Right lobe of liver (tissue), 4 donors: Measurements from ENCODE around the gene GLRX5.

Experiments
- CTCF ChIP-seq, 4 donors: fragments of 200-600 bp in 3 of 4; fragments of 450-650 bp in 1 of 4; IDR thresholded peaks; one replicate each; pipeline versions ENCODE4 v1.5.1 to v1.8.0; 2016 to 2022; ENCODE audit warnings: antibody characterized with exemption in 4 of 4, mild to moderate bottlenecking in 2 of 4
- POLR2A ChIP-seq: fragments of 450-650 bp; IDR thresholded peaks from one replicate; pipeline ENCODE4 v1.6.1; 2017; ENCODE audit warnings: antibody characterized with exemption, mild to moderate bottlenecking
- donor health status: DM: no; HTN: no; CAD: no.
- donor health status: DM: no; HTN: no; CAD: no.
- donor health status: DM: no; HTN: yes; CAD: no.

- TF ChIP-seq CTCF (IDR thresholded peaks at IDR 0.05) (no peak), POLR2A (no peak)
Observed at GRCh38 chr14:95516554-95517181, 18.2 kb upstream of the GLRX5 start, which contains the start of gene SYNE3.
